AG04450 (cell line): ENCODE results near the gene SMAD6. TPM values are rescaled to one million over a fixed set of nuclear protein-coding genes. Genes with fewer than 3 reads are reported as not detected.

Experiments used
- CTCF ChIA-PET: fragments of 300-600, 350-600 bp; formaldehyde crosslinking; extraction: SDS; loops from one replicate; lab custom pipeline; 2022; ENCODE audit warnings: antibody characterized with exemption, inconsistent platforms; lab: Charles Lee
- POLR2A ChIA-PET: fragments of 350-600 bp; formaldehyde crosslinking; extraction: SDS; loops from one replicate; lab custom pipeline; 2021; ENCODE audit warnings: antibody characterized with exemption, inconsistent platforms; lab: Yijun Ruan, JAX
- DNase-seq: peaks from one replicate; pipeline ENCODE4 v3.0.0-alpha.2; 2011; ENCODE audit warnings: low read depth, low spot score
- H3K27ac ChIP-seq: one replicate; pipeline ENCODE4 v1.5.1; 2012; ENCODE audit warnings: low read depth, low read length, control low read depth
- H3K27me3 ChIP-seq: one replicate; pipeline ENCODE4 v1.6.0; 2012; ENCODE audit warnings: low read length; ENCODE audit not compliant: control insufficient read depth, insufficient read depth
- H3K4me3 ChIP-seq: 2 replicates; pipeline ENCODE4 v1.5.1; 2011; ENCODE audit warnings: mild to moderate bottlenecking, low read depth, low read length, control low read depth
- H3K9me3 ChIP-seq: 2 replicates; pipeline ENCODE4 v1.5.1; 2012; ENCODE audit warnings: low read length; ENCODE audit not compliant: control insufficient read depth, insufficient read depth
- polyA plus RNA-seq: library from polyadenylated mRNA; depleted of rRNA; stranded (reverse); fragments of >200 nt; gene quantifications from 2 replicates; pipeline ENCODE4 v1.2.3, GENCODE V29; 2011
- TF ChIP-seq, protein P1 (sequence below): IDR thresholded peaks from 2 replicates; pipeline ENCODE4 v1.5.1; 2011; ENCODE audit warnings: low read depth, low read length, control low read depth, inconsistent platforms

Gene SMAD6
- polyA plus RNA-seq, 1 experiment, result 1.8 TPM

DNA sequence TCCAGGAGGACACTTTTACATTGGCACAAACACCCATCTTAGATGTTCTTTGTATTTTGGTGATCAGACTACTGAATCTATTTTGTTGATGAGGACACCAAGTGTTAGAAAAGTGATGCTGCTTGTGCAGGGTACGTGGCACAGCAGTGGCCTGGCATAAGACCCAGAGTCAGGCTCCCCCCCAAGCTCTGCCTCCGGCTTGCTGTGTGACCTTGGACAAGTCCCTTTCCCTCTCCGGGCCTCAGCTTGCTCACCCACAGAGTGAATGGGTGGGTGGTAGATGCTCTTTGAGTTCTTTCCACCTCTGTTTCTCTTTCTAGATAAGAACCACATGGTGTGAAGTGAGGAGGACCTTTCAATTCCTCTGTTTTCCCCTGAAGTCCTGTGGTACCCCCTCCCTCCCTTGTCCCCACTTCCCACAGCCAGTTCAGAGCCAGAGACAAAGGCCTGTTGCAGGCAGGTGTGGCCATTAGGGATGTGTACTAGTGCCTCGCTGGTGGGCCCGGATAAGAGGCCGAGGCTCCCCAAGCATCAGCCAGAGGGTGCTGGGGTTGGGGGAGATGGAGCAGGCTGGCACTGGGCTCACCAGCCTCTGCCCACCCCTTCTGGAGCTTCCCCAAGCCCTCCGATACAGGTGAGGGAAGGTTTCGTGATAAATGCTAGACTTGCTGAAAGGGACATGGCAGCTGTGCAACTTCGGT, 43.6 kb downstream of the SMAD6 start:
- POLR2A ChIA-PET, result no interaction called here
- CTCF ChIA-PET, result interaction anchor here (0.5 to 0.9 kb wide), 3 partner anchors 17 to 136 kb away, joined by 3 to 6 read pairs (median 4); no protein-coding TSS in a partner anchor

DNA sequence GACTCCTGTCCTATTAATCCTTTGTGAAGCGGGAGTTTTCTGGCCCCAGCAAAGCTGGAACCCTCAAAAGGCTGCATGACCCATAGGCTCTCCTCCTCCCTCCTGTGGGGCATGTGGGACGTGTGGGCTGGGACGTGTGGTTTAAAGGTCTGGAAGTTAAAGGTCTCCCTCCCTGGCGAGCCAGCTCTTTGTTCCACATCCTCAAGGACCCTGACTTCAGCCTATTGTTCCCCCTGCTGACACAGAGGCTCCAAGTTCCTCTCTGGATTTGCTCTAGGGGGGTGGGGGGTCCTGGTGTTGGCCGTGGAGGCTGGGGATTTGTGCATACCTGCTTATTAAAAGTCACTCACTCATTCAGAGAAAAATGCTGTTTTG, 44.2 kb downstream of the SMAD6 start:
- ChIA-PET CTCF (interaction anchor here (0.6 kb wide), 1 partner anchor 137 kb away, joined by 4 read pairs; no protein-coding TSS in a partner anchor), POLR2A (no interaction called here)
- Histone ChIP-seq H3K4me3 (no peak overlapping the region), H3K27me3 (no peaks in the 10 kb centered on the region), H3K27ac (no peak overlapping the region), H3K9me3 (no peaks in the 10 kb centered on the region; the same call in 1 of the 2 replicates)
- DNase-seq, result no peak
- TF ChIP-seq, protein P1, sequence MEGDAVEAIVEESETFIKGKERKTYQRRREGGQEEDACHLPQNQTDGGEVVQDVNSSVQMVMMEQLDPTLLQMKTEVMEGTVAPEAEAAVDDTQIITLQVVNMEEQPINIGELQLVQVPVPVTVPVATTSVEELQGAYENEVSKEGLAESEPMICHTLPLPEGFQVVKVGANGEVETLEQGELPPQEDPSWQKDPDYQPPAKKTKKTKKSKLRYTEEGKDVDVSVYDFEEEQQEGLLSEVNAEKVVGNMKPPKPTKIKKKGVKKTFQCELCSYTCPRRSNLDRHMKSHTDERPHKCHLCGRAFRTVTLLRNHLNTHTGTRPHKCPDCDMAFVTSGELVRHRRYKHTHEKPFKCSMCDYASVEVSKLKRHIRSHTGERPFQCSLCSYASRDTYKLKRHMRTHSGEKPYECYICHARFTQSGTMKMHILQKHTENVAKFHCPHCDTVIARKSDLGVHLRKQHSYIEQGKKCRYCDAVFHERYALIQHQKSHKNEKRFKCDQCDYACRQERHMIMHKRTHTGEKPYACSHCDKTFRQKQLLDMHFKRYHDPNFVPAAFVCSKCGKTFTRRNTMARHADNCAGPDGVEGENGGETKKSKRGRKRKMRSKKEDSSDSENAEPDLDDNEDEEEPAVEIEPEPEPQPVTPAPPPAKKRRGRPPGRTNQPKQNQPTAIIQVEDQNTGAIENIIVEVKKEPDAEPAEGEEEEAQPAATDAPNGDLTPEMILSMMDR, result no peak

More for the DNA sequence above, 43.6 kb downstream of the SMAD6 start:
- Histone ChIP-seq H3K27ac (peak overlapping the region; percentile 2), H3K4me3 (no peak overlapping the region), H3K9me3 (no peaks in the 10 kb centered on the region; the same call in 1 of the 2 replicates), H3K27me3 (no peaks in the 10 kb centered on the region)
- no peak for DNase-seq
- TF ChIP-seq, protein P1, result no peak

- TF ChIP-seq, protein P1, result no peak
- POLR2A ChIA-PET, result interaction anchor here (1.3 kb wide), 1 partner anchor 40 kb away, joined by 8 read pairs; no protein-coding TSS in a partner anchor
- Histone ChIP-seq H3K4me3 (no peak overlapping the region), H3K27ac (peak overlapping the region; percentile 77), H3K9me3 (no peaks in the 10 kb centered on the region; the same call in 1 of the 2 replicates), H3K27me3 (no peaks in the 10 kb centered on the region)
- CTCF ChIA-PET, result no interaction called here
- no peak for DNase-seq
These were observed 45.2 kb downstream of the SMAD6 start for GRCh38 chr15:66747223-66747622.

DNA sequence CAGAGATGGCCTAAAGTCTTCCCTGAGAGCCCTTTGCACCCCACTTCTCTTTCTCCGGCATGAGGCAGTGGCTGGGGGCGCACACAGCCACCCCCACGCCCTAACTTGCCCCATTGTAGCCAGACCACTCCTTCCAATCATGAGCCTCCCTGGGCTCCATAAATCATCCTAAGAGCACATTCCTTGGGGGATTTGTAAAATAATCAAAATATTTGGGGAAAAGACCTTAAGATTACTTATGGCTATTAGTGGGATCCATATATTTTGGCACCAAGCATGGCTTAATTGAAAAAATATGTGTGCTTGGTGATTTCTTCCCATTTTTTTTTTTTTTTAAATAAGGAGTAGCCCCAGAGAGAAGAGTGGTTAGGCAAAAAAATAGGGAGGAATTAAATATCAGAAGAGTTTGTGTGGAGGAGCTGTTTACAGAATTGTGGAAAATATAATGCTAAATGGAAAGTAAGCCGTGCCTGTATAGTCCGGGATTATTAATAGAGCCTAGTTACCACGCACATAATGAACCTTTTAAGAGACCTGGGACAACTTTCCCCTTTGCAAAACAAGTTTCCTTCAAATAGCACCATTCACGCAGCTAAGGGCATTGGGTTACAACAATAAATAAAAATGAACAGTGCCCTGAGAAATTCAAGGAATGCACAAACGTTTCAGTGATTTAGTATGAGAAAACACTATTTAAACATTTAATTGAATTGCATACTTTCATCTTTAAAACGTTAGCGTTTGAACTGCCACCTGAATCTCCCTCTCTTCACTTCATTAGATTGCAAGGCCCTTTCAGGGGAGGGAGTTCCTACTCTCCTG, 46.1 kb downstream of the SMAD6 start:
- Histone ChIP-seq H3K27ac (peak overlapping the region; percentile 94), H3K4me3 (peak overlapping the region; percentile 29), H3K9me3 (no peaks in the 10 kb centered on the region; the same call in 1 of the 2 replicates), H3K27me3 (no peaks in the 10 kb centered on the region)
- ChIA-PET CTCF (interaction anchor here (0.8 to 1.6 kb wide), 4 partner anchors 11 to 104 kb away, joined by 3 to 4 read pairs (median 3); no protein-coding TSS in a partner anchor), POLR2A (interaction anchor here (1.0 to 1.3 kb wide), 2 partner anchors 39 to 46 kb away, joined by 3 to 8 read pairs; no protein-coding TSS in a partner anchor)
- TF ChIP-seq, protein P1, result no peak
- DNase-seq, result peak; percentile 45
